HepG2 (cell line): ENCODE measurements around the gene ZNF451. TPM values are rescaled to one million over a fixed set of nuclear protein-coding genes. Genes with fewer than 3 reads are reported as not detected.

Experiments
- ELF3 ChIP-seq: IDR thresholded peaks from 2 replicates; pipeline ENCODE4 v1.6.1; 2016; ENCODE audit warnings: missing genetic modification reagents, missing compliant biosample characterization
- FOXA3 ChIP-seq: IDR thresholded peaks from 2 replicates; pipeline ENCODE4 v1.6.1; 2016; ENCODE audit warnings: missing genetic modification reagents, missing compliant biosample characterization
- HNF4A ChIP-seq: sonication (generic); formaldehyde crosslinking; IDR thresholded peaks from 2 replicates; pipeline ENCODE4 v1.4.0; 2020; ENCODE audit warnings: missing genetic modification reagents
- HNF4G ChIP-seq, 2 experiments: sonication (generic) in 1 of 2; formaldehyde crosslinking in 1 of 2; IDR thresholded peaks; 2 replicates each; pipeline versions ENCODE4 v1.4.0 to v1.6.1; 2011 to 2020; ENCODE audit warnings: borderline replicate concordance in 2 of 2, low read depth in 2 of 2, mild to moderate bottlenecking in 2 of 2, low read length in 1 of 2, missing genetic modification reagents in 1 of 2, moderate library complexity in 1 of 2
- MAFG ChIP-seq: sonication (generic); formaldehyde crosslinking; IDR thresholded peaks from 2 replicates; pipeline ENCODE4 v1.5.1; 2020; ENCODE audit warnings: mild to moderate bottlenecking, missing genetic modification reagents
- REL ChIP-seq: sonication (generic); formaldehyde crosslinking; conservative IDR thresholded peaks from 2 replicates; pipeline ENCODE4 v1.8.0; 2022; ENCODE audit warnings: mild to moderate bottlenecking, missing genetic modification reagents, moderate library complexity
- SOX5 ChIP-seq: IDR thresholded peaks from 2 replicates; pipeline ENCODE4 v1.6.1; 2016; ENCODE audit warnings: borderline replicate concordance
- THAP11 ChIP-seq: IDR thresholded peaks from 2 replicates; pipeline ENCODE4 v1.6.1; 2016; ENCODE audit warnings: missing biosample characterization, missing genetic modification reagents
- ZMYM4 ChIP-seq: sonication (generic); formaldehyde crosslinking; IDR thresholded peaks from 2 replicates; pipeline ENCODE4 v1.8.1; 2023; ENCODE audit warnings: mild to moderate bottlenecking, missing genetic modification reagents
- ZNF124 ChIP-seq: sonication (generic); formaldehyde crosslinking; IDR thresholded peaks from 2 replicates; pipeline ENCODE4 v1.4.0; 2020; ENCODE audit warnings: missing genetic modification reagents
- polyA plus RNA-seq, 8 experiments: library from polyadenylated mRNA; depleted of rRNA in 3 of 8; stranded (reverse) in 7 of 8; unstranded in 1 of 8; fragments of >200 nt; fragmentation: Illumina TruSeq in 4 of 8; extraction: Trizol in 4 of 8; gene quantifications; 2 replicates each; pipeline versions ENCODE4 v1.2.1 to v1.2.3, GENCODE V29; 2011 to 2016; ENCODE audit warnings: low read depth in 4 of 8, missing spikeins in 1 of 8, mixed read lengths in 1 of 8; ENCODE audit not compliant: insufficient read depth in 1 of 8
- total RNA-seq, 5 experiments: library from RNA; depleted of rRNA; stranded (reverse); fragments of >200 nt; fragmentation: Illumina TruSeq; extraction: Trizol; gene quantifications; 2 replicates each; pipeline ENCODE4 v1.2.3, GENCODE V29; 2016; ENCODE audit warnings: low read depth in 1 of 5
- TF ChIP-seq, protein P1 (sequence below): sonication (generic); formaldehyde crosslinking; IDR thresholded peaks from 2 replicates; pipeline ENCODE4 v1.5.1; 2020; ENCODE audit warnings: mild to moderate bottlenecking, missing genetic modification reagents, borderline replicate concordance
- TF ChIP-seq, protein P2 (sequence below): IDR thresholded peaks from 2 replicates; pipeline ENCODE4 v1.6.1; 2016; ENCODE audit warnings: low read depth
- TF ChIP-seq, protein P3 (sequence below): sonication (generic); formaldehyde crosslinking; IDR thresholded peaks from 2 replicates; pipeline ENCODE4 v1.5.0; 2020; ENCODE audit warnings: mild to moderate bottlenecking, missing genetic modification reagents
- TF ChIP-seq, protein P4 (sequence below): IDR thresholded peaks from 2 replicates; pipeline ENCODE4 v1.6.1; 2016; ENCODE audit warnings: missing genetic modification reagents, missing compliant biosample characterization
- TF ChIP-seq, protein P5 (sequence below): IDR thresholded peaks from 2 replicates; pipeline ENCODE4 v1.4.0; 2020; ENCODE audit warnings: mild to moderate bottlenecking, missing genetic modification reagents

ZNF451 gene
- total and polyA plus RNA-seq, 2 of the 13 experiments (the other 11 are each of a cell fraction or from before 2014, with no cell fraction given), result 32.1 to 65.7 TPM

DNA sequence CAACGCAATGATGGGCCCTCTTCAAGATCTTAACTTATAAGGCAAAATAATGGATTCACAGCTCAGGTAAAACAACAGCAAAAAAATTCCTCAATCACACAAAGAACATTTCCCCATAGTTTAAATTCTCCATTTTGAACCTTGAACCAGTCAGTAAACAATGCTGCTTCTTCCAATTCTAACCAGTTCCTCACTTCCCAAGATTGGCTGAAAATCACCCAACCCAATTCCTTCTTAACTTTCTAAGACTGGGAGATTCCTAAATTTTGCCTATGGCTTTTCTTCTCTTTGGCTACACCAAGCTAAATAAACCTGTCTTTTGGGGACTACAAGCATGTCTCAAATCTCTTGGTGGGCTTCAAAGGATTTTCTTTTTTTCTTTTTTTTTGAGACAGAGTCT lies 3.1 kb upstream of the ZNF451 start (continued):
- TF ChIP-seq, protein P1, sequence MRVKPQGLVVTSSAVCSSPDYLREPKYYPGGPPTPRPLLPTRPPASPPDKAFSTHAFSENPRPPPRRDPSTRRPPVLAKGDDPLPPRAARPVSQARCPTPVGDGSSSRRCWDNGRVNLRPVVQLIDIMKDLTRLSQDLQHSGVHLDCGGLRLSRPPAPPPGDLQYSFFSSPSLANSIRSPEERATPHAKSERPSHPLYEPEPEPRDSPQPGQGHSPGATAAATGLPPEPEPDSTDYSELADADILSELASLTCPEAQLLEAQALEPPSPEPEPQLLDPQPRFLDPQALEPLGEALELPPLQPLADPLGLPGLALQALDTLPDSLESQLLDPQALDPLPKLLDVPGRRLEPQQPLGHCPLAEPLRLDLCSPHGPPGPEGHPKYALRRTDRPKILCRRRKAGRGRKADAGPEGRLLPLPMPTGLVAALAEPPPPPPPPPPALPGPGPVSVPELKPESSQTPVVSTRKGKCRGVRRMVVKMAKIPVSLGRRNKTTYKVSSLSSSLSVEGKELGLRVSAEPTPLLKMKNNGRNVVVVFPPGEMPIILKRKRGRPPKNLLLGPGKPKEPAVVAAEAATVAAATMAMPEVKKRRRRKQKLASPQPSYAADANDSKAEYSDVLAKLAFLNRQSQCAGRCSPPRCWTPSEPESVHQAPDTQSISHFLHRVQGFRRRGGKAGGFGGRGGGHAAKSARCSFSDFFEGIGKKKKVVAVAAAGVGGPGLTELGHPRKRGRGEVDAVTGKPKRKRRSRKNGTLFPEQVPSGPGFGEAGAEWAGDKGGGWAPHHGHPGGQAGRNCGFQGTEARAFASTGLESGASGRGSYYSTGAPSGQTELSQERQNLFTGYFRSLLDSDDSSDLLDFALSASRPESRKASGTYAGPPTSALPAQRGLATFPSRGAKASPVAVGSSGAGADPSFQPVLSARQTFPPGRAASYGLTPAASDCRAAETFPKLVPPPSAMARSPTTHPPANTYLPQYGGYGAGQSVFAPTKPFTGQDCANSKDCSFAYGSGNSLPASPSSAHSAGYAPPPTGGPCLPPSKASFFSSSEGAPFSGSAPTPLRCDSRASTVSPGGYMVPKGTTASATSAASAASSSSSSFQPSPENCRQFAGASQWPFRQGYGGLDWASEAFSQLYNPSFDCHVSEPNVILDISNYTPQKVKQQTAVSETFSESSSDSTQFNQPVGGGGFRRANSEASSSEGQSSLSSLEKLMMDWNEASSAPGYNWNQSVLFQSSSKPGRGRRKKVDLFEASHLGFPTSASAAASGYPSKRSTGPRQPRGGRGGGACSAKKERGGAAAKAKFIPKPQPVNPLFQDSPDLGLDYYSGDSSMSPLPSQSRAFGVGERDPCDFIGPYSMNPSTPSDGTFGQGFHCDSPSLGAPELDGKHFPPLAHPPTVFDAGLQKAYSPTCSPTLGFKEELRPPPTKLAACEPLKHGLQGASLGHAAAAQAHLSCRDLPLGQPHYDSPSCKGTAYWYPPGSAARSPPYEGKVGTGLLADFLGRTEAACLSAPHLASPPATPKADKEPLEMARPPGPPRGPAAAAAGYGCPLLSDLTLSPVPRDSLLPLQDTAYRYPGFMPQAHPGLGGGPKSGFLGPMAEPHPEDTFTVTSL (CRISPR knock-in tag), result peak; percentile 74; the same call in 1 of the 2 replicates
- TF ChIP-seq, protein P2, sequence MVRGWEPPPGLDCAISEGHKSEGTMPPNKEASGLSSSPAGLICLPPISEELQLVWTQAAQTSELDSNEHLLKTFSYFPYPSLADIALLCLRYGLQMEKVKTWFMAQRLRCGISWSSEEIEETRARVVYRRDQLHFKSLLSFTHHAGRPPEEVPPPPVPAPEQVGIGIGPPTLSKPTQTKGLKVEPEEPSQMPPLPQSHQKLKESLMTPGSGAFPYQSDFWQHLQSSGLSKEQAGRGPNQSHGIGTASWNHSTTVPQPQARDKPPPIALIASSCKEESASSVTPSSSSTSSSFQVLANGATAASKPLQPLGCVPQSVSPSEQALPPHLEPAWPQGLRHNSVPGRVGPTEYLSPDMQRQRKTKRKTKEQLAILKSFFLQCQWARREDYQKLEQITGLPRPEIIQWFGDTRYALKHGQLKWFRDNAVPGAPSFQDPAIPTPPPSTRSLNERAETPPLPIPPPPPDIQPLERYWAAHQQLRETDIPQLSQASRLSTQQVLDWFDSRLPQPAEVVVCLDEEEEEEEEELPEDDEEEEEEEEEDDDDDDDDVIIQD, result peak; percentile 73; the same call in 1 of the 2 replicates
- TF ChIP-seq HNF4G (IDR thresholded peaks at IDR 0.05; ENCODE audit: borderline replicate concordance, low read depth, low read length) (0 out of 2 replicates have a peak, but pooled peaks have one; percentile 10), HNF4G (CRISPR knock-in tag; IDR thresholded peaks at IDR 0.05; ENCODE audit: borderline replicate concordance, low read depth) (no peak), ZNF124 (CRISPR knock-in tag) (no peak), SOX5 (CRISPR knock-in tag) (peak; percentile 80), ZMYM4 (CRISPR knock-in tag) (no peak), MAFG (no peak), REL (CRISPR knock-in tag) (no peak), HNF4A (peak; percentile 72), ELF3 (CRISPR knock-in tag) (peak; percentile 94), THAP11 (CRISPR knock-in tag) (peak; percentile 52; the same call in 1 of the 2 replicates), FOXA3 (peak; percentile 73)
- TF ChIP-seq, protein P3, sequence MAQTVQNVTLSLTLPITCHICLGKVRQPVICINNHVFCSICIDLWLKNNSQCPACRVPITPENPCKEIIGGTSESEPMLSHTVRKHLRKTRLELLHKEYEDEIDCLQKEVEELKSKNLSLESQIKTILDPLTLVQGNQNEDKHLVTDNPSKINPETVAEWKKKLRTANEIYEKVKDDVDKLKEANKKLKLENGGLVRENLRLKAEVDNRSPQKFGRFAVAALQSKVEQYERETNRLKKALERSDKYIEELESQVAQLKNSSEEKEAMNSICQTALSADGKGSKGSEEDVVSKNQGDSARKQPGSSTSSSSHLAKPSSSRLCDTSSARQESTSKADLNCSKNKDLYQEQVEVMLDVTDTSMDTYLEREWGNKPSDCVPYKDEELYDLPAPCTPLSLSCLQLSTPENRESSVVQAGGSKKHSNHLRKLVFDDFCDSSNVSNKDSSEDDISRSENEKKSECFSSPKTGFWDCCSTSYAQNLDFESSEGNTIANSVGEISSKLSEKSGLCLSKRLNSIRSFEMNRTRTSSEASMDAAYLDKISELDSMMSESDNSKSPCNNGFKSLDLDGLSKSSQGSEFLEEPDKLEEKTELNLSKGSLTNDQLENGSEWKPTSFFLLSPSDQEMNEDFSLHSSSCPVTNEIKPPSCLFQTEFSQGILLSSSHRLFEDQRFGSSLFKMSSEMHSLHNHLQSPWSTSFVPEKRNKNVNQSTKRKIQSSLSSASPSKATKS (CRISPR knock-in tag), result no peak
- TF ChIP-seq, protein P4, sequence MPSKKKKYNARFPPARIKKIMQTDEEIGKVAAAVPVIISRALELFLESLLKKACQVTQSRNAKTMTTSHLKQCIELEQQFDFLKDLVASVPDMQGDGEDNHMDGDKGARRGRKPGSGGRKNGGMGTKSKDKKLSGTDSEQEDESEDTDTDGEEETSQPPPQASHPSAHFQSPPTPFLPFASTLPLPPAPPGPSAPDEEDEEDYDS (CRISPR knock-in tag), result 0 out of 2 replicates have a peak, but pooled peaks have one; percentile 10
- TF ChIP-seq, protein P5, sequence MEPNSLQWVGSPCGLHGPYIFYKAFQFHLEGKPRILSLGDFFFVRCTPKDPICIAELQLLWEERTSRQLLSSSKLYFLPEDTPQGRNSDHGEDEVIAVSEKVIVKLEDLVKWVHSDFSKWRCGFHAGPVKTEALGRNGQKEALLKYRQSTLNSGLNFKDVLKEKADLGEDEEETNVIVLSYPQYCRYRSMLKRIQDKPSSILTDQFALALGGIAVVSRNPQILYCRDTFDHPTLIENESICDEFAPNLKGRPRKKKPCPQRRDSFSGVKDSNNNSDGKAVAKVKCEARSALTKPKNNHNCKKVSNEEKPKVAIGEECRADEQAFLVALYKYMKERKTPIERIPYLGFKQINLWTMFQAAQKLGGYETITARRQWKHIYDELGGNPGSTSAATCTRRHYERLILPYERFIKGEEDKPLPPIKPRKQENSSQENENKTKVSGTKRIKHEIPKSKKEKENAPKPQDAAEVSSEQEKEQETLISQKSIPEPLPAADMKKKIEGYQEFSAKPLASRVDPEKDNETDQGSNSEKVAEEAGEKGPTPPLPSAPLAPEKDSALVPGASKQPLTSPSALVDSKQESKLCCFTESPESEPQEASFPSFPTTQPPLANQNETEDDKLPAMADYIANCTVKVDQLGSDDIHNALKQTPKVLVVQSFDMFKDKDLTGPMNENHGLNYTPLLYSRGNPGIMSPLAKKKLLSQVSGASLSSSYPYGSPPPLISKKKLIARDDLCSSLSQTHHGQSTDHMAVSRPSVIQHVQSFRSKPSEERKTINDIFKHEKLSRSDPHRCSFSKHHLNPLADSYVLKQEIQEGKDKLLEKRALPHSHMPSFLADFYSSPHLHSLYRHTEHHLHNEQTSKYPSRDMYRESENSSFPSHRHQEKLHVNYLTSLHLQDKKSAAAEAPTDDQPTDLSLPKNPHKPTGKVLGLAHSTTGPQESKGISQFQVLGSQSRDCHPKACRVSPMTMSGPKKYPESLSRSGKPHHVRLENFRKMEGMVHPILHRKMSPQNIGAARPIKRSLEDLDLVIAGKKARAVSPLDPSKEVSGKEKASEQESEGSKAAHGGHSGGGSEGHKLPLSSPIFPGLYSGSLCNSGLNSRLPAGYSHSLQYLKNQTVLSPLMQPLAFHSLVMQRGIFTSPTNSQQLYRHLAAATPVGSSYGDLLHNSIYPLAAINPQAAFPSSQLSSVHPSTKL (CRISPR knock-in tag), result peak; percentile 79
